ENCODE results near the gene CACUL1.
A peak's percentile ranks its signal among the peaks of the same experiment; 100 is the strongest.
"Not testable (repeated sequence)": the region's sequence is repeated elsewhere in the genome, so short reads cannot be mapped to it uniquely, and the experiment has no call there.

CACUL1 gene

DNA sequence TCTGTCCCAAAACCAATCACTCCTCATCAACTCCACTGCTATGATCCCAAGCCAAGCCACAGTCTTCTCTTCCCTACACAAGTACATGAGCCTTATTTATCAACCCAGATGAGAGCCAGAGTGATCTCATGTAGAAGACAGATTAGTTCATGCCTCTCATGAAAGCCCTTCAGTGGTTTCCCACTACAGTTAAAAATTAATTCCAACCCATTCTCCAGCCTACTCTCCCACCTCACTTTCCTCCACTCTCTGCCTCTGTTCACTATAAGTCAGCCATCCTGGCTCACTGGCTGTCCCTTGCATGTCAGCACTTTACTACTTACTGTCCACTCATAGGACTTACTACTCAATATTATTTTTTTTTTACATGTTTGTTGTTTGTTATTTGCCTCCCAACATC is 67.3 kb downstream of the CACUL1 start:
- Histone ChIP-seq H3K36me3 (ENCODE audit: insufficient read depth, low read length) (peaks cover 4% of the 10 kb centered on the region), H3K79me2 (ENCODE audit: control insufficient read depth, insufficient read depth, low read length, unreplicated experiment) (no peaks in the 10 kb centered on the region)

GRCh38 chr10:118682533-118682932 is 72.2 kb downstream of the CACUL1 start:
- Histone ChIP-seq H3K79me2 (ENCODE audit: control insufficient read depth, insufficient read depth, low read length, unreplicated experiment) (no peaks in the 10 kb centered on the region), H3K36me3 (ENCODE audit: insufficient read depth, low read length) (peaks cover 13% of the 10 kb centered on the region), H3K4me1 (ENCODE audit: control insufficient read depth, insufficient read depth, low read length, unreplicated experiment) (no peaks in the 10 kb centered on the region), H3K27ac (ENCODE audit: low read depth, low read length) (no peak overlapping the region), H3K4me3 (ENCODE audit: low read depth, low read length) (no peak overlapping the region), H3K27me3 (ENCODE audit: insufficient read depth, low read length) (no peaks in the 10 kb centered on the region), H2AFZ (ENCODE audit: low read length, unreplicated experiment) (no peak overlapping the region)

More for the DNA sequence above, 67.3 kb downstream of the CACUL1 start:
- Histone ChIP-seq H2AFZ (ENCODE audit: low read length, unreplicated experiment) (no peak overlapping the region), H3K27me3 (ENCODE audit: insufficient read depth, low read length) (no peaks in the 10 kb centered on the region), H3K4me1 (ENCODE audit: control insufficient read depth, insufficient read depth, low read length, unreplicated experiment) (peaks cover 1% of the 10 kb centered on the region), H3K27ac (ENCODE audit: low read depth, low read length) (no peak overlapping the region), H3K4me3 (ENCODE audit: low read depth, low read length) (no peak overlapping the region)

DNA sequence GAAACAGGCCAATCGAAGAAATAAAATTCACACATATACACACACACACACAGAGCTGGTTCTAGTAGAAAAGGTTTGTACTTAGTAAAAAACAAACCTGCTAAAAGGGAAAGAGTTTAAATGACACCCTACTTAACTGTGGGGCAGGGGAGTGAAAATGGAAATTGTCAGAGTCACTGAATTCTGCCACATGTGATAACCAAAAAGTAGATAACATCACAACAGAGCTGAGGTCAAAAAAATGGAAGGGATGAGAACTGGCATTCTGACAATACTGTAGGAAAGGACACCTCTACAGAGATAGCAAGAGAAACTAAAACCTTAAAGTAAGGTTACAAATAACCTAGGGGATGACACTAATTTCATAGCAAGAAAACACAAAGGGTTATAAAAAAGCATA is 74.6 kb downstream of the CACUL1 start:
- Histone ChIP-seq H3K4me3 (ENCODE audit: low read depth, low read length) (no peak overlapping the region), H3K4me1 (ENCODE audit: control insufficient read depth, insufficient read depth, low read length, unreplicated experiment) (no peaks in the 10 kb centered on the region), H3K27me3 (ENCODE audit: insufficient read depth, low read length) (no peaks in the 10 kb centered on the region), H3K36me3 (ENCODE audit: insufficient read depth, low read length) (peaks cover 13% of the 10 kb centered on the region), H3K27ac (ENCODE audit: low read depth, low read length) (no peak overlapping the region), H2AFZ (ENCODE audit: low read length, unreplicated experiment) (no peak overlapping the region), H3K79me2 (ENCODE audit: control insufficient read depth, insufficient read depth, low read length, unreplicated experiment) (no peaks in the 10 kb centered on the region)

GRCh38 chr10:118674226-118674919 is 80.4 kb downstream of the CACUL1 start:
- Histone ChIP-seq H3K36me3 (ENCODE audit: insufficient read depth, low read length) (no peaks in the 10 kb centered on the region), H3K79me2 (ENCODE audit: control insufficient read depth, insufficient read depth, low read length, unreplicated experiment) (no peaks in the 10 kb centered on the region), H2AFZ (ENCODE audit: low read length, unreplicated experiment) (no peak overlapping the region), H3K27me3 (ENCODE audit: insufficient read depth, low read length) (no peaks in the 10 kb centered on the region), H3K4me1 (ENCODE audit: control insufficient read depth, insufficient read depth, low read length, unreplicated experiment) (peaks cover 2% of the 10 kb centered on the region), H3K27ac (ENCODE audit: low read depth, low read length) (no peak overlapping the region), H3K4me3 (ENCODE audit: low read depth, low read length) (no peak overlapping the region)

- Histone ChIP-seq H3K36me3 (ENCODE audit: insufficient read depth, low read length) (no peaks in the 10 kb centered on the region), H3K27me3 (ENCODE audit: insufficient read depth, low read length) (0 out of 2 replicates have a peak, but pooled peaks cover 2% of the 10 kb centered on the region), H3K79me2 (ENCODE audit: control insufficient read depth, insufficient read depth, low read length, unreplicated experiment) (no peaks in the 10 kb centered on the region), H3K27ac (ENCODE audit: low read depth, low read length) (no peak overlapping the region), H3K4me1 (ENCODE audit: control insufficient read depth, insufficient read depth, low read length, unreplicated experiment) (peaks cover 4% of the 10 kb centered on the region), H3K4me3 (ENCODE audit: low read depth, low read length) (no peak overlapping the region), H2AFZ (ENCODE audit: low read length, unreplicated experiment) (no peak overlapping the region)
Observed at GRCh38 chr10:118672766-118673715, 81.7 kb downstream of the CACUL1 start.

DNA sequence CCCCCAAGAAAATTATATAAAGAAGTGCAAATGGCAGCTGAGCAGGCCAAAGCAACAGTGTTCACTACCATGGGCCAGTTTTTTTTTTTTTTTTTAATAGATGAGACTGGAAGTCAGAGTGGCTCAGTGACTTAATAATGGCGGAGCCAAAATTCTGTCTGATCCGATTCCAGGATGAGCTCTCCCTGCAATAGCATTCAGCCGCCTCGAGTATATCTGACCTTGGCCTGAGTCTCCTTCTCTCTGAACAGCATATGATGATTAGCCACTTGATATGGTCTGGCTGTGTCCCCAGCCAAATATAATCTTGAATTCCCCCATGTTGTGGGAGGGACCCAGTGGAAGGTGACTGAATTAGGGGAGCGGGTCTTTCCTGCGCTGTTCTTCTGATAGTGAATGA is 82.6 kb downstream of the CACUL1 start:
- H3K27me3 ChIP-seq (ENCODE audit: insufficient read depth, low read length) = 0 out of 2 replicates have a peak, but pooled peaks cover 2% of the 10 kb centered on the region
- no peaks in the 10 kb centered on the region for H3K36me3 ChIP-seq (ENCODE audit: insufficient read depth, low read length)
- no peak overlapping the region for H3K27ac ChIP-seq (ENCODE audit: low read depth, low read length)
- no peak overlapping the region for H3K4me3 ChIP-seq (ENCODE audit: low read depth, low read length)
- H3K4me1 ChIP-seq (ENCODE audit: control insufficient read depth, insufficient read depth, low read length, unreplicated experiment) = peaks cover 4% of the 10 kb centered on the region
- no peaks in the 10 kb centered on the region for H3K79me2 ChIP-seq (ENCODE audit: control insufficient read depth, insufficient read depth, low read length, unreplicated experiment)
- H2AFZ ChIP-seq (ENCODE audit: low read length, unreplicated experiment) = no peak overlapping the region

DNA sequence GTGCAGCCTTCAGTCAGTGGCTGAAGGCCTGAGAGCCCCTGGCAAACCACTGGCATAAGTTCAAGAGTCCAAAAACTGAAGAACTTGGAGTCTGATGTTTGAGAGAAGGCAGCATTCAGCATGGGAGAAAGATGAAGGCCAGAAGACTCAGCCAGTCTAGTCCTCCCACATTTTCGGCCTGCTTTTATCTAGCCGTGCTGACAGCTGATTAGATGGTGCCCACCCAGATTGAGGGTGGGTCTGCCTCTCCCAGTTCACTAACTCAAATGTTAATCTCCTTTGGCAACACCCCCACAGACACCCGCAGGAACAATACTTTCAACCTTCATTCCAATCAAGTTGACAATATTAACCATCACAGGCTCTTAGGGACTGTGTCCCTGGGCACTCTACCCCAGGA is 83.5 kb downstream of the CACUL1 start:
- H2AFZ ChIP-seq (ENCODE audit: low read length, unreplicated experiment); H3K36me3 ChIP-seq (ENCODE audit: insufficient read depth, low read length); H3K27ac ChIP-seq (ENCODE audit: low read depth, low read length); H3K79me2 ChIP-seq (ENCODE audit: control insufficient read depth, insufficient read depth, low read length, unreplicated experiment); H3K27me3 ChIP-seq (ENCODE audit: insufficient read depth, low read length); H3K4me3 ChIP-seq (ENCODE audit: low read depth, low read length); H3K4me1 ChIP-seq (ENCODE audit: control insufficient read depth, insufficient read depth, low read length, unreplicated experiment): not testable (repeated sequence)

DNA sequence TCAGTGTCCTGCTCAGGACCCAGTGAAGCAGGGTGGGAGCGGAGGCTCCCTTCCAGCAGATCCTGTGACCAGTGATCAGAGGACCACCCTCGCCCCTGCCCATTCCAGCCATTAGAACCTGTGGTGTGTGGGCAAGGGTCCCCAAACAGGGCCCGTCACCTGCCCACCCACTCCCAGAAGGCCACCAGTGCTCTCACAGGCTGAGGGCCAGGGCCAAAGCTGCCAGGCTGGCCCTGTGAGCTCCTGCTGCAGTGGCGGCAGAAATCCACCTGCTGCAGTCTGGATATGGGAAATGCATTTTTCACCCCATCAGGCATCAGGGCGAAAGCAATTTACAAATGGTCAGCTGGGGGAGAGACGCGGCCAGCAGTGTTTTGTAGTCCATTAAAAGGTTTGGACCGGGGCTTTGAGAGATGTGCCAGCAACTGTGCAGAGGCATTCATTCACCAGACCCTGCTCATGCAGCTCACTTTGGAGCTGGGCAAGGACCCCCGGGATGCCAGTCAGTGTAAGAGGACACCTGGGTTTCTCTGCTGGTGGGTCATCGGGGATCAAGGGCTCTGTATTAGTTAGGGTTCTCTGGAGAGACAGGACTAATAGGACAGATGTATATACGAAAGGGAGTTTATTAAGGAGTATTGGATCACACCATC is 84.2 kb downstream of the CACUL1 start:
- no peak overlapping the region for H2AFZ ChIP-seq (ENCODE audit: low read length, unreplicated experiment)
- no peak overlapping the region for H3K27ac ChIP-seq (ENCODE audit: low read depth, low read length)
- H3K36me3 ChIP-seq (ENCODE audit: insufficient read depth, low read length) = no peaks in the 10 kb centered on the region
- no peak overlapping the region for H3K4me3 ChIP-seq (ENCODE audit: low read depth, low read length)
- no peaks in the 10 kb centered on the region for H3K79me2 ChIP-seq (ENCODE audit: control insufficient read depth, insufficient read depth, low read length, unreplicated experiment)
- H3K27me3 ChIP-seq (ENCODE audit: insufficient read depth, low read length) = 0 out of 2 replicates have a peak, but pooled peaks cover 2% of the 10 kb centered on the region
- H3K4me1 ChIP-seq (ENCODE audit: control insufficient read depth, insufficient read depth, low read length, unreplicated experiment) = peaks cover 4% of the 10 kb centered on the region

GRCh38 chr10:118669835-118670234 is 84.9 kb downstream of the CACUL1 start:
- Histone ChIP-seq H3K36me3 (ENCODE audit: insufficient read depth, low read length) (no peaks in the 10 kb centered on the region), H3K79me2 (ENCODE audit: control insufficient read depth, insufficient read depth, low read length, unreplicated experiment) (no peaks in the 10 kb centered on the region), H3K27me3 (ENCODE audit: insufficient read depth, low read length) (peaks cover 5% of the 10 kb centered on the region; the same call in 1 of the 2 replicates), H2AFZ (ENCODE audit: low read length, unreplicated experiment) (no peak overlapping the region), H3K4me1 (ENCODE audit: control insufficient read depth, insufficient read depth, low read length, unreplicated experiment) (peaks cover 4% of the 10 kb centered on the region), H3K27ac (ENCODE audit: low read depth, low read length) (no peak overlapping the region), H3K4me3 (ENCODE audit: low read depth, low read length) (no peak overlapping the region)

- Histone ChIP-seq H3K36me3 (ENCODE audit: insufficient read depth, low read length) (no peaks in the 10 kb centered on the region), H3K4me1 (ENCODE audit: control insufficient read depth, insufficient read depth, low read length, unreplicated experiment) (peaks cover 4% of the 10 kb centered on the region), H3K4me3 (ENCODE audit: low read depth, low read length) (0 out of 2 replicates have a peak overlapping the region, but pooled peaks have one; percentile 22), H2AFZ (ENCODE audit: low read length, unreplicated experiment) (no peak overlapping the region), H3K27ac (ENCODE audit: low read depth, low read length) (no peak overlapping the region), H3K27me3 (ENCODE audit: insufficient read depth, low read length) (peaks cover 9% of the 10 kb centered on the region; the same call in 1 of the 2 replicates), H3K79me2 (ENCODE audit: control insufficient read depth, insufficient read depth, low read length, unreplicated experiment) (no peaks in the 10 kb centered on the region)
Observed at GRCh38 chr10:118669020-118669791, 85.6 kb downstream of the CACUL1 start.
